GM23338 (cell line): Measurements from ENCODE around the gene EYA2. TPM values are rescaled to one million over a fixed set of nuclear protein-coding genes. Genes with fewer than 3 reads are reported as not detected.

Experiments
- ATAC-seq: fragments of 200-7000 bp; cut with Tn5 transposase; 3 replicates; pipeline ENCODE4 v1.9.1; 2020
- DNase-seq: peaks from one replicate; pipeline ENCODE4 v3.0.0-alpha.2; 2015; ENCODE audit warnings: low spot score
- H2AFZ ChIP-seq: fragments of 200-600 bp; sonication (generic); 2 replicates; pipeline ENCODE4 v1.8.0; 2016; ENCODE audit warnings: antibody characterized with exemption, mild to moderate bottlenecking, moderate library complexity
- H3F3A ChIP-seq: fragments of 200-600 bp; sonication (generic); replicated peaks from 2 replicates; pipeline ENCODE4 v1.8.0; 2017; ENCODE audit warnings: antibody characterized with exemption, mixed run types, low read depth
- H3K27ac ChIP-seq: fragments of 200-600 bp; sonication (generic); 2 replicates; pipeline ENCODE4 v1.6.1; 2016; ENCODE audit warnings: low read depth
- H3K27me3 ChIP-seq: fragments of 200-600 bp; sonication (generic); 2 replicates; pipeline ENCODE4 v1.8.0; 2016; ENCODE audit warnings: mild to moderate bottlenecking, mixed run types, moderate library complexity; ENCODE audit not compliant: insufficient read depth
- H3K36me3 ChIP-seq: fragments of 200-600 bp; sonication (generic); 2 replicates; pipeline ENCODE4 v1.8.0; 2016; ENCODE audit warnings: mild to moderate bottlenecking; ENCODE audit not compliant: insufficient read depth
- H3K4me1 ChIP-seq: fragments of 200-600 bp; sonication (generic); 2 replicates; pipeline ENCODE4 v1.8.0; 2016; ENCODE audit warnings: mild to moderate bottlenecking, moderate library complexity; ENCODE audit not compliant: insufficient read depth
- H3K4me2 ChIP-seq: fragments of 200-600 bp; sonication (generic); 2 replicates; pipeline ENCODE4 v1.7.1; 2017; ENCODE audit warnings: mixed run types
- H3K4me3 ChIP-seq: fragments of 200-600 bp; sonication (generic); 2 replicates; pipeline ENCODE4 v1.6.1; 2016; ENCODE audit warnings: mixed run types
- H3K79me2 ChIP-seq: fragments of 200-600 bp; sonication (generic); replicated peaks from 2 replicates; pipeline ENCODE4 v1.8.0; 2017; ENCODE audit warnings: mild to moderate bottlenecking; ENCODE audit not compliant: insufficient read depth
- H3K9me2 ChIP-seq: fragments of 200-600 bp; sonication (generic); 2 replicates; pipeline ENCODE4 v1.8.0; 2017; ENCODE audit not compliant: insufficient read depth
- H4K20me1 ChIP-seq: fragments of 200-600 bp; sonication (generic); replicated peaks from 2 replicates; pipeline ENCODE4 v1.8.0; 2017; ENCODE audit warnings: mild to moderate bottlenecking; ENCODE audit not compliant: insufficient read depth
- H3K27ac Mint-ChIP-seq: 2 replicates; pipeline ENCODE4 v1.8.0; 2020; ENCODE audit warnings: inconsistent platforms, mild to moderate bottlenecking, moderate library complexity, mixed read lengths
- H3K27me3 Mint-ChIP-seq: 3 replicates; pipeline ENCODE4 v1.8.0; 2022; ENCODE audit warnings: low read depth, mild to moderate bottlenecking, moderate library complexity, mixed read lengths, inconsistent platforms; ENCODE audit not compliant: insufficient read depth, poor library complexity
- H3K36me3 Mint-ChIP-seq: 3 replicates; pipeline ENCODE4 v1.8.0; 2021; ENCODE audit warnings: low read depth, mild to moderate bottlenecking, inconsistent platforms, moderate library complexity, mixed read lengths
- H3K4me1 Mint-ChIP-seq: 3 replicates; pipeline ENCODE4 v1.8.0; 2020; ENCODE audit warnings: mild to moderate bottlenecking, inconsistent platforms, mixed read lengths
- H3K4me3 Mint-ChIP-seq: 3 replicates; pipeline ENCODE4 v1.8.0; 2021; ENCODE audit warnings: moderate library complexity, mild to moderate bottlenecking, inconsistent platforms, mixed read lengths
- H3K9me3 Mint-ChIP-seq: 3 replicates; pipeline ENCODE4 v1.8.0; 2020; ENCODE audit warnings: moderate library complexity, mild to moderate bottlenecking, inconsistent platforms, mixed read lengths
- JUNB ChIP-seq: IDR thresholded peaks from one replicate; pipeline ENCODE4 v1.6.1; 2016; ENCODE audit warnings: antibody characterized with exemption; ENCODE audit not compliant: unreplicated experiment
- NANOG ChIP-seq: IDR thresholded peaks from 2 replicates; pipeline ENCODE4 v1.6.1; 2016; ENCODE audit warnings: antibody characterized with exemption, borderline replicate concordance
- STAT1 ChIP-seq: IDR thresholded peaks from one replicate; pipeline ENCODE4 v1.6.1; 2016; ENCODE audit warnings: antibody characterized with exemption; ENCODE audit not compliant: unreplicated experiment
- ZNF114 ChIP-seq: fragments of 250-450 bp; sonication (Bioruptor Pico); IDR thresholded peaks from 2 replicates; pipeline ENCODE4 v1.5.0; 2020; ENCODE audit warnings: mild to moderate bottlenecking, moderate library complexity
- ZNF331 ChIP-seq: fragments of 250-450 bp; sonication (Bioruptor Pico); IDR thresholded peaks from 2 replicates; pipeline ENCODE4 v1.5.0; 2020; ENCODE audit warnings: low read depth, mild to moderate bottlenecking, moderate library complexity
- polyA plus RNA-seq: library from polyadenylated mRNA; unstranded; fragments of >200 nt; fragmentation: Nextera tagmentation; extraction: Ambion mirVana; gene quantifications from 2 replicates; pipeline ENCODE4 v1.2.1, GENCODE V29; 2016
- total RNA-seq: library from RNA; depleted of rRNA; stranded (reverse); fragments of >200 nt; shearing (Covaris generic); gene quantifications from 2 replicates; pipeline ENCODE4 v1.2.3, GENCODE V29; 2014
- TF ChIP-seq, protein P1 (sequence below): fragments of 250-450 bp; sonication (Bioruptor Pico); IDR thresholded peaks from 2 replicates; pipeline ENCODE4 v1.5.0; 2020; ENCODE audit warnings: mild to moderate bottlenecking, moderate library complexity

EYA2 gene
- total and polyA plus RNA-seq, 2 experiments from 2014 or later: 0.50 to 0.56 TPM

DNA sequence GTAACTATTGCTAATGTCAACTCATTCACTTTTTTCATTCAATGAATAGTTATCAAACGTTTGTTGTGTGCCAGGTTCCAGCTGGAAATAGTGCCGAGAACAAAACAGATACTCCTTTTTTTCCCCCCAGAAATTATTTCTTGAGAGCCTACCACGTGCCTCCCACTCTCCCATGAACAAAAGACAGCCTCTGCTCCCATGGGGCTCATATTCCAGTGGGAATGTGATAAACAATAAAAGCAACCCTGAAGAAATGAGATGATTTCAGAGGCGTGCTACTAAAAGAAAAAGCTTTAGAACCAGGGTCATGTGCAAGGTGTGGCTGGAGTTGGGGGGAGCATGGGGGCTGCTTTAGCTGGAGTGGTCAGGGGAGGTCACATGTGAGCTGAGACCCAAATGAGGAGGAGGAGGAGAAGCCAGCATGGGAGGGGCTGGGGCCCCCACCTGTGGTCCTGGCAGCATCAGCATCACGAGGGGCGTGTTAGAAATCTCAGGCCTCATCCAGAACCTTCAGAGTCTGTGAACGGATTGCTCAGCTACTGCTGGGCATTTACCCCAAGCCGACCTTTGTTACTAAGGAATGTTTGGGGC, 157.4 kb downstream of the EYA2 start (continued):
- TF ChIP-seq, protein P1, sequence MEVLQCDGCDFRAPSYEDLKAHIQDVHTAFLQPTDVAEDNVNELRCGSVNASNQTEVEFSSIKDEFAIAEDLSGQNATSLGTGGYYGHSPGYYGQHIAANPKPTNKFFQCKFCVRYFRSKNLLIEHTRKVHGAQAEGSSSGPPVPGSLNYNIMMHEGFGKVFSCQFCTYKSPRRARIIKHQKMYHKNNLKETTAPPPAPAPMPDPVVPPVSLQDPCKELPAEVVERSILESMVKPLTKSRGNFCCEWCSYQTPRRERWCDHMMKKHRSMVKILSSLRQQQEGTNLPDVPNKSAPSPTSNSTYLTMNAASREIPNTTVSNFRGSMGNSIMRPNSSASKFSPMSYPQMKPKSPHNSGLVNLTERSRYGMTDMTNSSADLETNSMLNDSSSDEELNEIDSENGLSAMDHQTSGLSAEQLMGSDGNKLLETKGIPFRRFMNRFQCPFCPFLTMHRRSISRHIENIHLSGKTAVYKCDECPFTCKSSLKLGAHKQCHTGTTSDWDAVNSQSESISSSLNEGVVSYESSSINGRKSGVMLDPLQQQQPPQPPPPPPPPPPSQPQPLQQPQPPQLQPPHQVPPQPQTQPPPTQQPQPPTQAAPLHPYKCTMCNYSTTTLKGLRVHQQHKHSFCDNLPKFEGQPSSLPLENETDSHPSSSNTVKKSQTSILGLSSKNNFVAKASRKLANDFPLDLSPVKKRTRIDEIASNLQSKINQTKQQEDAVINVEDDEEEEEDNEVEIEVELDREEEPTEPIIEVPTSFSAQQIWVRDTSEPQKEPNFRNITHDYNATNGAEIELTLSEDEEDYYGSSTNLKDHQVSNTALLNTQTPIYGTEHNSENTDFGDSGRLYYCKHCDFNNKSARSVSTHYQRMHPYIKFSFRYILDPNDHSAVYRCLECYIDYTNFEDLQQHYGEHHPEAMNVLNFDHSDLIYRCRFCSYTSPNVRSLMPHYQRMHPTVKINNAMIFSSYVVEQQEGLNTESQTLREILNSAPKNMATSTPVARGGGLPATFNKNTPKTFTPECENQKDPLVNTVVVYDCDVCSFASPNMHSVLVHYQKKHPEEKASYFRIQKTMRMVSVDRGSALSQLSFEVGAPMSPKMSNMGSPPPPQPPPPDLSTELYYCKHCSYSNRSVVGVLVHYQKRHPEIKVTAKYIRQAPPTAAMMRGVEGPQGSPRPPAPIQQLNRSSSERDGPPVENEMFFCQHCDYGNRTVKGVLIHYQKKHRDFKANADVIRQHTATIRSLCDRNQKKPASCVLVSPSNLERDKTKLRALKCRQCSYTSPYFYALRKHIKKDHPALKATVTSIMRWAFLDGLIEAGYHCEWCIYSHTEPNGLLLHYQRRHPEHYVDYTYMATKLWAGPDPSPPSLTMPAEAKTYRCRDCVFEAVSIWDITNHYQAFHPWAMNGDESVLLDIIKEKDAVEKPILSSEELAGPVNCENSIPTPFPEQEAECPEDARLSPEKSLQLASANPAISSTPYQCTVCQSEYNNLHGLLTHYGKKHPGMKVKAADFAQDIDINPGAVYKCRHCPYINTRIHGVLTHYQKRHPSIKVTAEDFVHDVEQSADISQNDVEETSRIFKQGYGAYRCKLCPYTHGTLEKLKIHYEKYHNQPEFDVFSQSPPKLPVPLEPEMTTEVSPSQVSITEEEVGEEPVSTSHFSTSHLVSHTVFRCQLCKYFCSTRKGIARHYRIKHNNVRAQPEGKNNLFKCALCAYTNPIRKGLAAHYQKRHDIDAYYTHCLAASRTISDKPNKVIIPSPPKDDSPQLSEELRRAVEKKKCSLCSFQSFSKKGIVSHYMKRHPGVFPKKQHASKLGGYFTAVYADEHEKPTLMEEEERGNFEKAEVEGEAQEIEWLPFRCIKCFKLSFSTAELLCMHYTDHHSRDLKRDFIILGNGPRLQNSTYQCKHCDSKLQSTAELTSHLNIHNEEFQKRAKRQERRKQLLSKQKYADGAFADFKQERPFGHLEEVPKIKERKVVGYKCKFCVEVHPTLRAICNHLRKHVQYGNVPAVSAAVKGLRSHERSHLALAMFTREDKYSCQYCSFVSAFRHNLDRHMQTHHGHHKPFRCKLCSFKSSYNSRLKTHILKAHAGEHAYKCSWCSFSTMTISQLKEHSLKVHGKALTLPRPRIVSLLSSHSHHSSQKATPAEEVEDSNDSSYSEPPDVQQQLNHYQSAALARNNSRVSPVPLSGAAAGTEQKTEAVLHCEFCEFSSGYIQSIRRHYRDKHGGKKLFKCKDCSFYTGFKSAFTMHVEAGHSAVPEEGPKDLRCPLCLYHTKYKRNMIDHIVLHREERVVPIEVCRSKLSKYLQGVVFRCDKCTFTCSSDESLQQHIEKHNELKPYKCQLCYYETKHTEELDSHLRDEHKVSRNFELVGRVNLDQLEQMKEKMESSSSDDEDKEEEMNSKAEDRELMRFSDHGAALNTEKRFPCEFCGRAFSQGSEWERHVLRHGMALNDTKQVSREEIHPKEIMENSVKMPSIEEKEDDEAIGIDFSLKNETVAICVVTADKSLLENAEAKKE (CRISPR knock-in tag): no peak
- TF ChIP-seq NANOG: no peak

DNA sequence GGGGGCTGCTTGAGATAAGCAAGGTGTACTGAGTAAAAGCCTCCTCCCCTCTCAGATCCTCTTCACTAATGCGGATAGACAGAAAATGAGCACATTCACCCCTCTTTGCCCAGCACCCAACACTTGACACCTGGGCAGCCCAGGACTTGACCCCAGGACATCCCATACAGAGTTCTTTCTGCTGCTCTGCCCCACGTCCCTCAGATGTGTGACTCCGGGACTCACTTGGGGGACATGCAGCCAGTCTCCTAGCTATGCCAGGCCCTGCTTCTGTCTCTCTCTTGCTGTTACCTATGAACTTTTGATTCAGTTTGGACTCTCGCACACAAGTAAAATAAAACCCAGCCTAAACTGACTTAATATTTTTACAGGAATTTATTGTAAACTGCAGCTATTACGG, 159.9 kb downstream of the EYA2 start:
- H3K4me1 ChIP-seq: no peaks in the 10 kb centered on the region
- H3K36me3 Mint-ChIP-seq: no peaks in the 10 kb centered on the region
- no peaks in the 10 kb centered on the region for H3K79me2 ChIP-seq
- H3K4me2 ChIP-seq: no peak overlapping the region
- no peaks in the 10 kb centered on the region for H3K9me3 Mint-ChIP-seq
- no peak overlapping the region for H3K27ac Mint-ChIP-seq
- peaks cover 5% of the 10 kb centered on the region for H3K27me3 Mint-ChIP-seq
- no peaks in the 10 kb centered on the region for H3K27me3 ChIP-seq
- DNase-seq: no peak
- no peak overlapping the region for H2AFZ ChIP-seq
- no peak for ATAC-seq
- H3K36me3 ChIP-seq: no peaks in the 10 kb centered on the region
- no peaks in the 10 kb centered on the region for H3F3A ChIP-seq
- no peak overlapping the region for H3K4me3 ChIP-seq
- H3K27ac ChIP-seq: no peak overlapping the region
- H3K4me3 Mint-ChIP-seq: no peak overlapping the region
- H3K9me2 ChIP-seq: no peaks in the 10 kb centered on the region
- no peak for TF ChIP-seq ZNF114 (CRISPR knock-in tag)
- TF ChIP-seq JUNB: no peak
- no peak for TF ChIP-seq NANOG
- TF ChIP-seq, protein P1 (CRISPR knock-in tag): no peak
- TF ChIP-seq STAT1: no peak
- no peak for TF ChIP-seq ZNF331 (CRISPR knock-in tag)
- H4K20me1 ChIP-seq: no peaks in the 10 kb centered on the region
- H3K4me1 Mint-ChIP-seq: no peaks in the 10 kb centered on the region
